Fibroblast of lung (primary cell): Measurements from ENCODE around the gene SRC.
"Not testable (repeated sequence)": the region's sequence is repeated elsewhere in the genome, so short reads cannot be mapped to it uniquely, and the experiment has no call there.

Experiments used
- EZH2 ChIP-seq: IDR thresholded peaks from 2 replicates; pipeline ENCODE4 v1.5.1; 2012; ENCODE audit warnings: low read length, control low read depth, mild to moderate bottlenecking; ENCODE audit errors: missing control alignments
- TF ChIP-seq, protein P1 (sequence below), 2 donors: IDR thresholded peaks in 1 of 2; conservative IDR thresholded peaks in 1 of 2; 1 replicate in 1 of 2; 2 replicates in 1 of 2; pipeline ENCODE4 v1.5.1; 2011 to 2012; ENCODE audit warnings: low read length in 2 of 2, control low read depth in 1 of 2, inconsistent platforms in 1 of 2, low read depth in 1 of 2, mild to moderate bottlenecking in 1 of 2

- not testable (repeated sequence) for TF ChIP-seq EZH2
- TF ChIP-seq, protein P1, sequence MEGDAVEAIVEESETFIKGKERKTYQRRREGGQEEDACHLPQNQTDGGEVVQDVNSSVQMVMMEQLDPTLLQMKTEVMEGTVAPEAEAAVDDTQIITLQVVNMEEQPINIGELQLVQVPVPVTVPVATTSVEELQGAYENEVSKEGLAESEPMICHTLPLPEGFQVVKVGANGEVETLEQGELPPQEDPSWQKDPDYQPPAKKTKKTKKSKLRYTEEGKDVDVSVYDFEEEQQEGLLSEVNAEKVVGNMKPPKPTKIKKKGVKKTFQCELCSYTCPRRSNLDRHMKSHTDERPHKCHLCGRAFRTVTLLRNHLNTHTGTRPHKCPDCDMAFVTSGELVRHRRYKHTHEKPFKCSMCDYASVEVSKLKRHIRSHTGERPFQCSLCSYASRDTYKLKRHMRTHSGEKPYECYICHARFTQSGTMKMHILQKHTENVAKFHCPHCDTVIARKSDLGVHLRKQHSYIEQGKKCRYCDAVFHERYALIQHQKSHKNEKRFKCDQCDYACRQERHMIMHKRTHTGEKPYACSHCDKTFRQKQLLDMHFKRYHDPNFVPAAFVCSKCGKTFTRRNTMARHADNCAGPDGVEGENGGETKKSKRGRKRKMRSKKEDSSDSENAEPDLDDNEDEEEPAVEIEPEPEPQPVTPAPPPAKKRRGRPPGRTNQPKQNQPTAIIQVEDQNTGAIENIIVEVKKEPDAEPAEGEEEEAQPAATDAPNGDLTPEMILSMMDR (conservative IDR thresholded peaks at IDR 0.05 in 1 of 2, IDR thresholded peaks at IDR 0.05 in 1 of 2; ENCODE audit: low read depth in 1 of 2, low read length in 2 of 2), result not testable (repeated sequence)
Measured at GRCh38 chr20:37338380-37338779, 7.6 kb upstream of the SRC start.
